Activated CD8-positive, alpha-beta T cell treated with anti-CD3 and anti-CD28 coated beads for 36 hours (primary cell): ENCODE data around the gene WNT4. TPM values are rescaled to one million over a fixed set of nuclear protein-coding genes. Genes with fewer than 3 reads are reported as not detected.

ENCODE experiments used
- ATAC-seq: fragments of 200-7000 bp; cut with Tn5 transposase; one replicate; pipeline ENCODE4 v1.10.0; 2021; ENCODE audit warnings: mild to moderate bottlenecking, moderate library complexity
- CTCF ChIA-PET: fragments of 350-600 bp; sonication (Branson Sonifier 250); formaldehyde crosslinking; loops from one replicate; lab custom pipeline; 2021; ENCODE audit warnings: antibody characterized with exemption; lab: Charles Lee
- POLR2A ChIA-PET: fragments of 350-600 bp; sonication (Branson Sonifier 250); formaldehyde crosslinking; loops from one replicate; lab custom pipeline; 2021; ENCODE audit warnings: antibody characterized with exemption; lab: Charles Lee
- DNase-seq: peaks from one replicate; pipeline ENCODE4 v3.0.0-alpha.2; 2020
- H3K27ac Mint-ChIP-seq: one replicate; pipeline ENCODE4 v1.8.0; 2021; ENCODE audit warnings: mild to moderate bottlenecking, mixed read lengths
- H3K27me3 Mint-ChIP-seq: one replicate; pipeline ENCODE4 v1.8.0; 2021; ENCODE audit warnings: mixed read lengths
- H3K36me3 Mint-ChIP-seq: one replicate; pipeline ENCODE4 v1.8.0; 2021; ENCODE audit warnings: low read depth, mixed read lengths
- H3K4me1 Mint-ChIP-seq: one replicate; pipeline ENCODE4 v1.8.0; 2021; ENCODE audit warnings: low read depth, mixed read lengths
- H3K4me3 Mint-ChIP-seq: one replicate; pipeline ENCODE4 v1.8.0; 2021; ENCODE audit warnings: mild to moderate bottlenecking, moderate library complexity, mixed read lengths
- H3K9me3 Mint-ChIP-seq: one replicate; pipeline ENCODE4 v1.8.0; 2021; ENCODE audit warnings: mixed read lengths
- CTCF ChIP-seq: fragments of 200-600 bp; IDR thresholded peaks from one replicate; pipeline ENCODE4 v1.8.0; 2022; ENCODE audit warnings: antibody characterized with exemption, mild to moderate bottlenecking
- intact Hi-C: fragments of 100-400 bp; cut with micrococcal nuclease; formaldehyde crosslinking; loops from one replicate; pipeline ENCODE4 v1.10.0; 2022
- total RNA-seq, 2 experiments: library from RNA; stranded (reverse); gene quantifications; one replicate each; pipeline ENCODE4 v1.2.3, GENCODE V29; 2021

WNT4 gene
- total RNA-seq, 2 experiments from 2014 or later, result not detected

- no peak for TF ChIP-seq CTCF
- Mint-ChIP-seq H3K4me3 (no peak overlapping the region), H3K9me3 (no peaks in the 10 kb centered on the region), H3K27me3 (no peaks in the 10 kb centered on the region), H3K27ac (peak overlapping the region; percentile 1), H3K4me1 (peaks cover 15% of the 10 kb centered on the region), H3K36me3 (peaks cover 12% of the 10 kb centered on the region)
- DNase-seq (no peak), ATAC-seq (no peak)
- intact Hi-C loops, result no loop called here
- ChIA-PET CTCF (interaction anchor here (1.1 to 1.6 kb wide), 2 partner anchors 10 to 16 kb away, joined by 4 to 6 read pairs; no protein-coding TSS in a partner anchor), POLR2A (no interaction called here)
Measured at GRCh38 chr1:22115286-22115685, 27.6 kb downstream of the WNT4 start.

- Mint-ChIP-seq H3K4me1 (peaks cover 14% of the 10 kb centered on the region), H3K27me3 (no peaks in the 10 kb centered on the region), H3K27ac (peak overlapping the region; percentile 4), H3K9me3 (no peaks in the 10 kb centered on the region), H3K36me3 (peaks cover 8% of the 10 kb centered on the region), H3K4me3 (no peak overlapping the region)
- no peak for ATAC-seq
- no peak for TF ChIP-seq CTCF
- intact Hi-C loops, result no loop called here
- ChIA-PET POLR2A (interaction anchor here (1.3 kb wide), 1 partner anchor 30 kb away, joined by 5 read pairs; no protein-coding TSS in a partner anchor), CTCF (interaction anchor here (1.0 to 1.6 kb wide), 2 partner anchors 9 to 17 kb away, joined by 4 to 6 read pairs (median 4); no protein-coding TSS in a partner anchor)
- DNase-seq, result no peak
Measured at GRCh38 chr1:22114083-22115012, 28.5 kb downstream of the WNT4 start.

GRCh38 chr1:22112554-22112953, 30.3 kb downstream of the WNT4 start:
- CTCF ChIA-PET, result no interaction called here

GRCh38 chr1:22111620-22112019, 31.3 kb downstream of the WNT4 start:
- H3K27me3 Mint-ChIP-seq, result no peaks in the 10 kb centered on the region
- DNase-seq (no peak), ATAC-seq (no peak)
- H3K4me1 Mint-ChIP-seq, result peaks cover 16% of the 10 kb centered on the region
- H3K4me3 Mint-ChIP-seq, result no peak overlapping the region
- no peak for TF ChIP-seq CTCF
- H3K36me3 Mint-ChIP-seq, result peaks cover 21% of the 10 kb centered on the region
- no peak overlapping the region for H3K27ac Mint-ChIP-seq
- POLR2A ChIA-PET, result interaction anchor here (1.2 to 1.3 kb wide), 2 partner anchors 11 to 88 kb away, joined by 5 to 8 read pairs; no protein-coding TSS in a partner anchor
- intact Hi-C loops, result no loop called here
- CTCF ChIA-PET, result interaction anchor here (1.5 kb wide), 1 partner anchor 18 kb away, joined by 3 read pairs; no protein-coding TSS in a partner anchor
- H3K9me3 Mint-ChIP-seq, result no peaks in the 10 kb centered on the region

More at GRCh38 chr1:22112554-22112953, 30.3 kb downstream of the WNT4 start:
- Mint-ChIP-seq H3K4me3 (no peak overlapping the region), H3K27me3 (no peaks in the 10 kb centered on the region), H3K9me3 (no peaks in the 10 kb centered on the region), H3K27ac (no peak overlapping the region), H3K36me3 (peaks cover 17% of the 10 kb centered on the region), H3K4me1 (peaks cover 14% of the 10 kb centered on the region)
- no peak for DNase-seq
- no peak for ATAC-seq
- intact Hi-C loops, result no loop called here
- POLR2A ChIA-PET, result interaction anchor here (1.3 kb wide), 1 partner anchor 32 kb away, joined by 5 read pairs; no protein-coding TSS in a partner anchor
- no peak for TF ChIP-seq CTCF
